SK-N-SH (cell line): ENCODE data around the gene S100A8.

ENCODE experiments used
- CTCF ChIP-seq: fragments of 200-600 bp; sonication (generic); IDR thresholded peaks from 2 replicates; pipeline ENCODE4 v1.6.1; 2017; ENCODE audit warnings: antibody characterized with exemption, mild to moderate bottlenecking, moderate library complexity
- EP300 ChIP-seq, 2 experiments: IDR thresholded peaks; 2 replicates each; pipeline versions ENCODE4 v1.4.0 to v1.6.1; 2012; ENCODE audit warnings: borderline replicate concordance in 1 of 2, low read depth in 1 of 2, low read length in 1 of 2

GRCh38 chr1:153397924-153398651 is 7.2 kb upstream of the S100A8 start:
- no peak for TF ChIP-seq CTCF
- no peak for TF ChIP-seq EP300 (IDR thresholded peaks at IDR 0.05; ENCODE audit: borderline replicate concordance in 1 of 2, low read depth in 1 of 2, low read length in 1 of 2)
